Breast epithelium (tissue), 3 donors: ENCODE data around the gene ZSCAN5C.

ENCODE experiments used
- CTCF ChIP-seq, 3 donors: fragments of 450-650 bp; IDR thresholded peaks; one replicate each; pipeline ENCODE4 v1.5.1; 2016 to 2017; ENCODE audit warnings: antibody characterized with exemption in 3 of 3, mild to moderate bottlenecking in 3 of 3, moderate library complexity in 3 of 3
- POLR2A ChIP-seq: fragments of 450-650 bp; IDR thresholded peaks from one replicate; pipeline ENCODE4 v1.6.1; 2016; ENCODE audit warnings: antibody characterized with exemption, mild to moderate bottlenecking, moderate library complexity
- POLR2AphosphoS5 ChIP-seq, 3 donors: sonication (generic); formaldehyde crosslinking; IDR thresholded peaks; one replicate each; pipeline ENCODE4 v1.6.1; 2017; ENCODE audit warnings: antibody characterized with exemption in 3 of 3

GRCh38 chr19:56199687-56200086 is 2.4 kb upstream of the ZSCAN5C start:
- no peak for TF ChIP-seq CTCF (IDR thresholded peaks at IDR 0.05)
- TF ChIP-seq POLR2A, result no peak
- no peak for TF ChIP-seq POLR2AphosphoS5 (IDR thresholded peaks at IDR 0.05)
